HG02571 (cell line): ENCODE data around the gene ADI1.
"Not testable (repeated sequence)": the region's sequence is repeated elsewhere in the genome, so short reads cannot be mapped to it uniquely, and the experiment has no call there.

Experiments
- ATAC-seq: cut with Tn5 transposase; IDR thresholded peaks from one replicate; pipeline ENCODE4 v1.9.1; 2021; ENCODE audit warnings: mild to moderate bottlenecking, moderate library complexity; ENCODE audit not compliant: unreplicated experiment

The ADI1 gene

DNA sequence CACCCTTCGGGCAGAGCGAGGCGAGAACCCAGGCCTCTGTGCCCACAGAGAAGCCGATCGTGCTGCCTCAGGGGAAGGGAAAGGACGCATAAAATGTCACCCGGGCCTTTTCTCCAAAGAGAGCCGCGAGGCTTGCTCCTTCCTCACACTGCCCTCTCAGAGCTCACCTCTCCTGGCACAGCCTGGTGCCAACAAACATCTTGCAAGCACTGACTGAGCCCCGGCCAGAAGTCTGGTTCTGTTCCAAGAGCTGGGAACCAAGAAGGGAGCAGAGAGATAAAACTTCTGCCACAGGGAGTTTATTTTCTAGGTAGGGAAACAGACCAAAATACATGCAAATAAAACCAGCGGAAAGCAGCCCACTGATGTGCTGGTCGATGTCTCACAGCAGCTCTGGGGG is 13.6 kb upstream of the ADI1 start:
- no peak for ATAC-seq

DNA sequence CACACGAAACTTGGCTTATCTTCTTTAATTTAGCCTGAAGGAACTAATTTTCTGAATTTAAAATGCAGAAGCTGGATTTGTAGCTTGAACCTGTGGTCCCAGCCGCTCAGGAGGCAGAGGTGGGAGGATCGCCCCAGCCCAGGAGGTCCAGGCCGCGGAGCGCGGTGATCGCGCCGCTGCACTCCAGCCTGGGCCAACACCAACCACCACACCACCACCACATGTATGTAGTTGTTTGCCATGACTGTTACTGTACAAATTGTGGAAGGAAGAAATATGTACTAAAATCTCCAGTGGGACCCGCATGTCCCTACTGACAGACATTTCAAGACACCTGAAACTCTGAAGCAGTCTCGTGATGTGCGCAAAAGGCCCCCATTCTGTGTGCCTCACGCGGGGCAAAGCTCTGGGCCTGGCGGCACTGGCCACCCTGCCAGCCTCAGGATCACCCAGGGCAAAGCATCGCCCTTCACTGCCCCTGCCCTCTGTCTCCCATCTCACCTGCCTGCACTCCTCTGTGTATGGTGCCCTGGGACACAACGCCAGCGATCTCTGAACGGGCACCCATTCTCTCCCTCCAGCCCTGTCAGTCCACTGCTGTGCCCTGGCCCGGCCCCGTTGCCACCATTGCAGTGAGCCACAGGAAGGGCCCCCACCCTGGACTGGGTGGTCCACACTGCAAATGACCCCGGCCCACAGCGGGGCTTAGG is 10.1 kb upstream of the ADI1 start:
- no peak for ATAC-seq

DNA sequence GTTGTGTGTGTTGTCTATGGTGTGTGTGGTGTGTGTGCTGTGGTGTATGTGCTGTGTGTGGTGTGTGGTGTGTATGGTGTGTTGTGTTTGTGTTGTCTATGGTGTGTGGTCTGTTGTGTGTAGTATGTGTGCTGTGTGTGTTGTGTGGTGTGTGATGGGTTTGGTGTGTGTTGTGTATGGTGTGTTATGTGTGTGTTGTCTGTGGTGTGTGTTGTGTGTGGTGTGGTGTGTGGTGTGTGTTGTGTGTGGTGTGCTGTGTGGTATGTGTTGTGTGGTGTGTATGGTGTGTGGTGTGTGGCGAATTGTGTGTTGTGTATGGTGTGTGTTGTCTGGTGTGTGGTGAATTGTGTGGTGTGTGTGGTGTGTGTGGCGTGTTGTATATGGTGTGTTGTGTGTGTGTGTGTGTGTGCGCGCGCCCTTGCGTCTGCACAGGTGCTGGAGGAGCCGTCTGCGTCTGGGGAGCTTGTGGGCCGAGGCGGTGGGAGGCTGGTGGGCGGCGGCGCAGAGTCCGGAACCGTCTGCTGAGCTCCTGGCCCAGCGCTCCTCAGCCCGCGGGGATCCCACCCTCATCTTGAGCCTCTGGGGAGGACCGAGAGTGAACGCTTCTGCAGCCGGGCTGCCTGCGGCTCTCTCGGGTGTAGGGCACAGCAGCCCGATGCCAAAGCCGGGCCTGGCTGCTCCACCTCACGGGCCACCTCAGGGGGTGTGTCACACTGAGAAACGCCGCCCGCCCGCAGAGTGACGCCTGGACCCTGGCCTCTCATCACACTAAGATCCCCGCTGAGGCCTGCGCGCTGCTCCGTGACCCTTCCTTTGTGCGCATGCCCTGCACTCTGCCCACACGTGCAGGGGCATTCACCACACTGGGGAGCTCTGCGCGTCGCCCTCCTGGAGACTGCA is 8.8 kb upstream of the ADI1 start:
- ATAC-seq: no peak

DNA sequence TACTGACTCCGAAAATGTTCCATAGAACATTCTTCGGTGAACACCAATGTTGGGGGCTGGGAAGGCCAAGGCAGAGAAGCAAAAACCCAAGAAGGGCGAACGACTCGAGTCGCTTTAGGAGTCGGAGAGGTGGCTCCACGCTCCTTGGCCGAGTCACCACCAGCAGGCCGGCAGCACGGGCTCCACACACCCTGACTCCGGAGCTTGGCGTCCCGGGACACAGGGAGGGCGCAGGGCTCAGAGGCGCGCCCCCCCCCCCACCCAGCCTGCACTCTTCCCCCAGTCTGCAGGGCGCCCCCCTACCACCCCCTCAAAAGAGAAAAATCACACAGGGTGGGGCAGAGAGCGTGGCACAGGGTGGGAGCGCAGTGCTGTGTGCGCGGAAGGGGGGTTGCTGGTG is 7.5 kb upstream of the ADI1 start:
- ATAC-seq: no peak

DNA sequence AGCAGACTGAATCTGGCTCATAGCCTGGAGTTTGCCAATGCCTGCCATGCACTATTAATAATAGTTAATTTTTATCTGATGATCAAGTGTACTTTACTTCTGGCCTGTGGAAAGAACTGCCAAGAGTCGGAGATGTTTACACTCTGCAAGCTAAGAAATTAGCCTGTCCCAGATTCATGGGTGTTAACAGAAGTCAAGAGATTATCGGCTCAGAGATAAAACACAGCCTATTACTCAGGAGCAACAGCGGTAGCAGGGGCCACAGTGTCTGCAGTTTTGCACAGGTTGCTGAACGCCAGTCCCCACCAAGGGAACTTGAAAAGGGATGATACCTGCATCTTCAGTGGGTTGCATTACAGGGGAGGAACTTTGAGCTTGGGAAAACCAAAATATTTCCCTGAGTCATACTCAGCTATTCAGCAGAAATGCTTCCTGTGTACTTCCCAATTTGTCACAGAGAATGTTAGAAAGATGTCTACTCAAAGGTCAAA is 4.3 kb upstream of the ADI1 start:
- ATAC-seq: no peak

DNA sequence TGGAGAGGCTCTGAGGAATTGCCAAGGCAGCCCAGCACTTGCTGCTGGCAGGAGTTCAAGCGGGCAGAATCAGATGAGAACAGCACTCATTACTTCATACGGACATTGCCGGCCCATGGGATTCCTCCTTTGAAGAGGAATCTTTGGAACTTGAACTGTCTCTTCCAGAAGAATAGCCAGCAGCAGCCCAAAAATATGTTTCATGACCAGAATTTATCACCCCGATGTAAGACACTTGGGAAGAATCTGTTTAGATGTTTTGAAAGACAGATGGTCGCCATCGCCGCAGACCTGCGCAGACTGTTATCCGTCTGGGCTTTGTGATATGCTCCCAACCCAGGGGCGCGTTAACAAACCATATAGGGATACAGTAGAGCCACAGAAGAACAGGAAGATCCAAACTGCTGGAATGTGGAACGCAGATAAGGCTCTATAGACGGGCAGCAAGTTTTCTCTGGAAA is 3.7 kb upstream of the ADI1 start:
- ATAC-seq: no peak

DNA sequence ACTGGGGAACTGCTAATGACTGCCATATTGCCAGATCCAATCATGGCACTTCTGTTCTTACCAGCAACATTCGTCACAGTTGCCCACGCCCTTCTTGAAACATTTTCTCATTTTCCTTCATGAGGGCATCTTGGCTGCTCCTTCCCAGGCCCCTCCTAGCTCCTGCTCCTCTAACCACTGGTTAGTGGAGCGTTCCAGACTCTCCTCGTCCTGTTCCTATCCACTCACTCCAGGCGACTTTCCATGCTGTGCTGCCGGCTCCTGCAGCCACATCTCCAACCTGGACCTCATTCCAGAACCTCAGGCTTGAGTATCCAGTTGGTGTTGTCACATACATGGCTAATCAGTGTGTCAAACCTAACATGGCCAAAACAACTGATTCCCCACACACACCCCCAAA is 1.3 kb upstream of the ADI1 start:
- ATAC-seq: no peak

DNA sequence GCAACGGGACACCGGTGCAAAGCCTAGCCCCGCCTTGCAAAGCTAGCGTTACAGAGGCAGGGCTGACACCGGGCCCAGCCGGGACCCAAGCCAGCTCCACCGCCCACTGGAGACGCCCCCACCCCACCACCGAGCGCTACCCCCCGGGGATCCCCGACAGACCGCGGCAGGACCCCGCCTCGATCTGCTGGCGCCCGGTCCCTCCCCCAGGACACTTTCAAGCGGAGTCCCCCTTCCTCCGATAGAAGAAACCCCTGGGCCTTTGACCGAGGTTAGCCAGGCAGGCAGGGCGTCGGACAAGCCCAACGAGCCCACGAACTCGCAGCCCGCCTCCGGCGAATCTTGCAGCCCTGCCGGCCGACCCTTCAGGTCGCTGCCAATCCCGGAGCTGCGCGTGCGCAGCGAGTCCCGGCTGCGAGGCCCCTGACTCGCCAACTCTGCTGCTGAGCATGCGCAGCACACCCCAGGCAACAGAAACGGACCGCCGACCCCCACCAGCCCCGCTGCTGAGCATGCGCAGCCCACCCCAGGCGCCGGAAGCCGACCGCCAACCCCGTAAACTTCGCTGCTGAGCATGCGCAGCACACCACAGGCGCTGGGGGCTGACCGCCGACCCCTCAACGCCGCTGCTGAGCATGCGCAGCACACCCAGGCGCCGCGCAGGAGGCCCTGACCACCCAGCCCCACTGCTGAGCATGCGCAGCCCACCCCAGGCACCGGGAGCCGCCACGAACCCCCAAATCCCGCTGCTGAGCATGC is 656 bp downstream of the ADI1 start:
- ATAC-seq: peak; percentile 72

DNA sequence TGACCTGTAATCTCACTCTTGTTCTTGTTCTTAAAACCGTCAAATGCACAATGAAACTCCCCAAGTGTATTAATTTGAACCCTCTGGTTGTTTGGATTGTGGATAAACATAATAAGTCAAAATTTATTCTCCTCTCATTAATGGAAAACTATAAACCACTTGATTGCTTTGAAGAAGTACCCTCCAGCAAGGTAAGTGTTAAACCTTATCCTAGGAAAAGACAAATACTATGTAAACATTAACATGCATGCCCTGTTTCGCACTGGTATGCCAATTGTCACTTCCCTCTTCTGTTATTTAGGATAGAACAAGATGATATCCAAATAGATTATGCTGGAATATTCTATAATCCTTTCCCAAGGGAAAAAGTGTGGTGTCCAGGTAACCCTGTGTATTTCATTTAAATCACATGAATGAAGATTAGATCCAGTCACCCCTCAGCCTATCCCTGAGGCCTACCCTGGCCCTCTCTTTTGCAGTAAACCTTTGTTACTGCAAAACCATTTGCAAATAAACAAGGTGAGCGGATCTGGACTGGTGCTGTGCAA is 1.3 kb downstream of the ADI1 start:
- no peak for ATAC-seq

DNA sequence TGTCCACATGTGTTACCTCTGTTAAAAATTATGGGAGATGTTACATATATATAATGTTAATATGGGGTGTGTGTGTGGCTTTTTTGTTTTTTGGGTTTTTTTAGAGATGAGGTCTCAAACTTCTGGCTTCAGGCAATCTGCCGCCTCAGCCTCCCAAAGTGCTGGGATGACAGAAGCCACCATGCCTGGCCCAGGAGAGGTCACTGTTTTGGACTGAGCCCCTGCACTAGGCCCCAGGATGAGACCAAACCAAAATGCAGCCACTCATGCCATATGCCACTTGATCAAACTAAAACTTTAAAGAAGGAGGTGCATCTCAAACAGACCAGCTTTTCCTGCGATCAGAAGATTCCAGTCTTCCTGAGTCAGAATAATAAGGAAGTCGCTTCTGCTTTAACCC is 2.5 kb downstream of the ADI1 start:
- ATAC-seq: no peak

DNA sequence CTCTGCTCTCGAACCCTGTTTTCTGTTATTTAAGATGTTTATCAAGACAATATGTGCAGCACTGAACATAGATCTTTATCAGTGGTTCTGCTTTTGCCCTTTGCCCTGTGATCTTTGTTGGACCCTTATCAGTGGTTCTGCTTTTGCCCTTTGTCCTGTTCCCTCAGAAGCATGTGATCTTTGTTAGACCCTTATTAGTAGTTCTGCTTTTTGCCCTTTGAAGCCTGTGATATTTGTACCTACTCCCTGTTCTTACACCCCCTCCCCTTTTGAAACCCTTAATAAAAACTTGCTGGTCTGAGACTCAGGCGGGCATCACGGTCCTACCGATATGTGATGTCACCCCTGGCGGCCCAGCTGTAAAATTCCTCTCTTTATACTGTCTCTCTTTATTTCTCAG is 3.9 kb downstream of the ADI1 start:
- not testable (repeated sequence) for ATAC-seq

DNA sequence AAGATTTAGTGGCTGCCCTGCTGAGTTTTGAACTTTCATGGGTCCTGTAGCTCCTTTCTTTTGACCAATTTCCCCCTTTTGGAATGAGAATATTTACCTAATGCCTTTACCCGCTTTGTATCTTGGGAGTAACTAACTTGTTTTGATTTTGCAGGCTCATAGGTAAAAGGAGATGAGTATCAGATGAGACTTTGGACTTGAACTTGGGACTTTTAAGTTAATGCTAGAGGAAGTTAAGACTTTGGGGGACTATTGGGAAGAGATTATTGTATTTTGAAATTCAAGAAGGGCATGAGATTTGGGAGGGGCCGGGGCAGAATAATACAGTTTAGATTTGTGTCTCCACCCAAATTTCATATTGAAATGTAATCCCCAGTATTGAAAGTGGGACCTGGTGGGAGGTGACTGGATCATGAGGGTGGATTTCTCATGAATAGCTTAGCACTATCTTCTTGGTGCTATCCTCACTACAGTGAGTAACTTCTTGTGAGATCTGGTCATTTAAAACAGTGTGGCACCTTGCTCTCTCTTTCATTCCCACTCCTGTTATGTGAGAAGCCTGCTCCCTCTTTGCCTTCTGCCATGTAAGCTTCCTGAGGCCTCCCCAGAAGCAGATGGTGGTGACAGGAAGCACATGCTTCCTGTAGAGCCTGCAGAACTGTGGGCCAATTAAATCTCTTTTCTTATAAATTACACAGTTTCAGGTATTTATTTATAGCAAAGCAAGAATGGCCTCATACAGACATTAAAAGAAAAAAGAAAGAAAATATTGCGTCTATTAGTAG is 6.1 kb downstream of the ADI1 start:
- ATAC-seq: no peak

DNA sequence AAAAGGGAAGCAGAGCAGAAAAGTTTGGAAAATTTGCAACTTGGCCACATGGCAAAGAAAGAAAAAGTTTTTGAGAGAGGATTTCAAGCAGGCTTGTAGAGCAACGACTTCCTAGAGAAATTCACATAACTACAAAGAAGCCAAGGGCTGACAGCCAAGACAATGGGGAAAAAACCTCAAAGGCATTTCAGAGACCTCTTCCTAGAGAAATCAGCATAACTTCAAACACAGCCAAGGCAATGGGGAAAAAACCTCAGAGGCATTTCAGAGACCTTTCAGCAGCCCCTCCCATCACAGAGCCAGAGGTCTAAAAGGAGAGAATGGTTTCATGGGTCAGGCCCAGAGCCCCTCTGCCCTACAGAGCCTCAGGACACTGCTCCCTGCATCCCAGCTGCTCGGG is 7.2 kb downstream of the ADI1 start:
- ATAC-seq: no peak

DNA sequence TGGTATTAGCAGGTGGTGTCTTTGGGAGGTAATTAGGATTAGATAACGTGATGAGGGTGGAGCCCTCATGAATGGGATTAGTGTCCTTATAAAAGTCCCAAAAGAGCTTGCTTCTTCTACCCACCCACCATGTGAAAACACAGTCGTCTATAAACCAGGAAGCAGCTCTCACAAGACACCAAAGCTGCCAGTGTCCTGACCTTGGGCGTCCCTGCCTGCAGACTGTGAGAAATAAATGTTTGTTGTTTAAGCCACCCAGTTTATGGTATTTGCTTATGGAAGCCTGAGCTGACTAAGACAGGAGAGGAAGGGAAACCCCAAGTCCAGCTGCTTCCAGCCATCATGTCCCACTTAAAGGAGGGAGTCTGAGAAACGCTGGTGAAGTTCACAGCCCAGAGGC is 13.6 kb downstream of the ADI1 start:
- ATAC-seq: no peak

DNA sequence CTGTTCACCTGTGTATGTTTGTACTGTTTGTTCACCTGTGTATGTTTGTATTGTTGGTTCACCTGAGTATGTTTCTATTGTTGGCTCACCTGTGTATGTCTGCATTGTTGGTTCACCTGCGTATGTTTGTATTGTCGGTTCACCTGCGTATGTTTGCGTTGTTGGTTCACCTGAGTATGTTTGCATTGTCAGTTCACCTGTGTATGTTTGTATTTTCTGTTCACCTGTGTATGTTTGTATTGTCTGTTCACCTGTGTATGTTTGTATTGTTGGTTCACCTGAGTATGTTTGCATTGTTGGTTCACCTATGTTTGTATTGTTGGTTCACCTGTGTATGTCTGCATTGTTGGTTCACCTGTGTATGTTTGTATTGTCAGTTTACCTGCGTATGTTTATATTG is 14.6 kb downstream of the ADI1 start:
- ATAC-seq: no peak

DNA sequence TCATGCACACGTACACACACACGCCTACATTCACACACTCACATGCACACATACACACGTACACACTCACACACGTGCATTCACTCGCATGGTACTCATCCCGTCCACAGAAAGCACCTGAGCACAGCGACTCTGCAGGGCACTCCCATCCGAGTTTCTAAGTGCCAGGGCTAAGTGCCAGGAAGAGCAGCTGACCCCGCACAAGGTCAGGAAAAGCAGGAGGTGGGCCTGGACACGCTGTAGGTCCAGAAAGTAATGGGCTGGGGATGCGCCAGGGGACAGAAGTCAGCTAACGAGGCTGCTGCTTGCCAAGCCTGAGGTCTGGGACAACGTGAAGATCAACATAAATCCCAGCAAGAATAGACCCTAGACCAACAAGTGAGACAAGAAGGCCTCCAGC is 15.8 kb downstream of the ADI1 start:
- no peak for ATAC-seq

DNA sequence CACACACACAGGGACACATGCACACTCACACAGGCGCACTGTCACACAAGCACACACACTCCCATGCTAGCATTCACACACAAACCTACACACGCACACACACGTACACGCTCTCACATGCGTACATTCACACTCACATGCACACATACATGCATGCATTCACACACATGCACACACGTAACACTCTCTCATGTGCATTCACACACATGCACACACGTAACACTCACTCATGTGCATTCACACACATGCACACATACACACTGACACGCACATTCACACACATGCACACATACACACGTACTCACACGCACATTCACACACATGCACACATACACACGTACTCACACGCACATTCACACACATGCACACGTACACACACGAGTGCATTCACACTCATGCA is 16.3 kb downstream of the ADI1 start:
- no peak for ATAC-seq

DNA sequence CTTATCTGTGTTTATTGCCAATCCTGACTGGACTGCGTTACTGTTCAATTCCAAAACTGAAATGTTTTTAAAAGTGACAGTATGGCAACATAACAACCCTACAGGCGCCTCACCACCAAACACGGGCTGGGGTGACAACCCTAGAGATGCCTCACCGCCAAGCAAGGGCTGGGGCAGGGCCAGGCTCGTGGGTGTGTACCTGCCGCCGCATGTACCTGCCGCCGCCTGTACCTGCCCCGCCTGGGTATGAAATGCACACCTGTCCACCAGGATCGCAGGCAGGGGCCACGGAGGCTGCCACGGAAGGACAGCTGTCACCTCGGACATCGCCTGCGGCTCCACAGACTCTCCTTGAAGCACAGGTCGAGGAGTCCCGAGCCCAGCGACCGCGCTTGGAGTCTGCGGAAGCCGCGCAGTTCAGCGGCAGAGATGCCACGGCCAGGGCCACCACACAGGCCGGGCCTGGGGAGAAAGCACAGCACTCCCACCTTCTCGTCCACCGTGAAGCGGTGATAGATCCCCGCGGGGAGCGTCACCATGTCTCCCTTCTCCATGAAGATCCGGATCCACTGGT is 18.9 kb downstream of the ADI1 start:
- no peak for ATAC-seq

DNA sequence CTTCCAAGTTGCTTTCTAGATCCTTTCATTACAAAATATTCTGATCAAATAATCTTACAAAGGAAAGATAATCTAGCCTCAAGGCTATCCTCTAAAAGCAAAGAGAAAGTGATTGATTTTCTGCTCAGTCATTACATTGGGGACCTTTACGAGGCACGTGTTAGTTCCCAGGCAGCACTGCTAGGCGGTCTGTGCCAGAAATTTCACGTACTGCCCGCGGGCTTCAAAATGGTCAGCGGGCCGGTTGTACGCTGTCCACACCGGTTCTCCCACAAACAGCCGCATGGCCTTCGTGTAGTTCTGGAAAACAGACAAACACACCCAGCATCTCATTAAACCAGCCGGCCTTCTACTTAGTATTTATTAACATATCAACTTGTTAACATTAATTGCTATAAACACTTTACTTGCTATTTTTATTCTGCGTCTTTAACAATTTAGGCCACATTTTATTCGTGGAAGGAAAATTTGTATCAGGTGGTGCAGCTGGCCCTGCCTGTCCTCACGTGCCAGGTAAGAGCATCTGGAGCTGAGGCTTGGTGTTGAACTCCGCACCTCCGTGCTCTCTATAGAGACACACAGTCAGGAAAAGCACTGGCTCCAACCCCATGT is 20.4 kb downstream of the ADI1 start:
- no peak for ATAC-seq

DNA sequence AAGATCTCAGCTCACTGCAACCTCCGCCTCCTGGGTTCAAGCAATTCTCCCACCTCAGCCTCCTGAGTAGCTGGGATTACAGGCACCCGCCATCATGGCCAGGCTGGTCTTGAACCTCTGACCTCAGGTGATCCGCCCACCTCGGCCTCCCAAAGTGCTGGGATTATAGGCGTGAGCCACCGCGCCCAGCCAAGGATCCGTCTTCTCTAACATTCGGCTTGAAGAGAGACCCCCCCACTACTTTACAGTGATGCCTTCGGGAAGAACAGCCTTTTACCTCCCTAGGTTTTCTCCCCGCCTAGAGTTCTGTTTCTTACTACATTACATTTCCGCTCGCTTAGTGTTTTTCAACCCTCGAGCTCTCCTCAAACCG is 22.6 kb downstream of the ADI1 start:
- not testable (repeated sequence) for ATAC-seq
